ENCODE data around the gene UNC93A.
"Not testable (repeated sequence)": the region's sequence is repeated elsewhere in the genome, so short reads cannot be mapped to it uniquely, and the experiment has no call there.

The UNC93A gene

DNA sequence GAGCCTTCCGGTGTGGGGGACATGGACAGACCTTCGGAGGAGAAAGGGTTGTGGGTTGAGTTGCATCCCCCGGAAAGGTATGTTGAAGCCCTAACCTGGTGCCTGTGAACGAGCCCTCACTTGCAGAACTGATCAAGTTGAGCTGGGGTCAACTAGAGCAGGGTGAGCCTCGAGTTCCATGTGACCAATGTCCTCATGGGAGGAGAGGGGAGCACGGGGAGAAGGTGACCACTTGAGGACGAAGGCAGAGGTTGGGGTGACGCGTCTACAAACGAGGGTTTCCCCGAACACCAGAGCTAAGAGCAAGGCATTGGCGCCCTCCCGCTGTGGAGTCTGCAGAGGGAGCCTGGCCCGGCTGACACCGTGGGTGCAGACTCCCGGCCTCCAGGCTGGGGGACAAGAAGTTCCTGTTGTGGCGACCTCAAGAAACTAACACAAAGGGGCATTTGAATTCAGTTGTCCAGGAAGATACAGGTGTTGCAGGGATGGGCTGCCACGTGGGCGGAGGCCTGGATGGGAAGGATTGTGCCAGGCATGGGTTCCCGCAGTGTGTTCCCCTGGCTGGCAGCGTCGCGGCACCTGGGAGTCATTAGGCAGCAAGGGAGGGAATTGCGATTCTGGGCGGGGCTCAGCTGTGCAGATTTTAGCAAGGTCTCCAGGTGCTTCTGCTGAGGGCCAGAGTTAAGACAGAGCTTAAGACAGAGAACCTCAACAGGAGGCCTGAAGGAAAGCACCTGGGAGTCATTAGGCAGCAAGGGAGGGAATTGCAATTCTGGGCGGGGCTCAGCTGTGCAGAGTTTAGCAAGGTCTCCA lies 20.4 kb upstream of the UNC93A start:
- no peak for DNase-seq (ENCODE audit: low read depth)

DNA sequence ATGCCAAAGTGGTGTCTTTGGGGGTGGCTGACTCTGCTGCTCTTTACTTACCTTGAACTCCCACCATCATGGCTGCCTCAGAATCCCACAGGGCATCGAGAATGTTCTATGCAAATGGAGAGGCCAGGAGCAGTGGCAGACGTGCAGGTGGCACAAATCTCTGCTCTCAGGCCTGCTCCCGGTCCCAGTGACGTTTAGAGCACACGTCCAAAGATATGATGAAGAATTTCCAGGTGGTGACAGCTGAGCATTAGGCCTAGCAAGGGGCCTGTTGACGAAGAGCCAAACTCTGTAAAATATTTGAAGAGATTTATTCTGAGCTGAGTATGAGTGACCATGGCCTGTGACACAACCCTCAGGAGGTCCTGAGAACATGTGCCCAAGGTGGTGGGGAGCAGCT lies 19.0 kb upstream of the UNC93A start:
- no peak for DNase-seq (ENCODE audit: low read depth)

GRCh38 chr6:167272696-167273379 lies 18.3 kb upstream of the UNC93A start:
- no peak for DNase-seq (ENCODE audit: low read depth)

GRCh38 chr6:167274270-167274669 lies 16.8 kb upstream of the UNC93A start:
- DNase-seq (ENCODE audit: low read depth): no peak

GRCh38 chr6:167275001-167275400 lies 16.1 kb upstream of the UNC93A start:
- no peak for DNase-seq (ENCODE audit: low read depth)

DNA sequence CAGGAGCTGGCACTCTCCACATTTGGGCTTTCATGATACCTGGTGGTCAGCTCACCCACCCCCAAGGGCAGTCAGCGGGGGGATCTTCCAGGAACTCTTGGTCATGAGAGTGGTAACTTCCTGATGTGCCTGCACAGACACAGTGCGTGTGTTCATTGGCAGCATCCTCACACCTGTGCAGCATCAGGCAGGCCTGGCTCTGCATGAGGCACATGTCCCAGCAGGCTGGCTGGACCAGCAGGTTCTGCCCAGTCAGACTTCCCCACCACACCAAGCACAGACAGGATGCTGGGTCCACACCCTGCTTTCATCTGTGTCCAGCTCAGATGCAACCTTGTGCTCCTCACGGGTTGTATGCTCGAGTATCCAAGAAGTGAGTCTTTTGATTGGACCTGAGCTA lies 15.7 kb upstream of the UNC93A start:
- DNase-seq (ENCODE audit: low read depth): no peak

GRCh38 chr6:167276772-167277533 lies 14.2 kb upstream of the UNC93A start:
- DNase-seq (ENCODE audit: low read depth): no peak

DNA sequence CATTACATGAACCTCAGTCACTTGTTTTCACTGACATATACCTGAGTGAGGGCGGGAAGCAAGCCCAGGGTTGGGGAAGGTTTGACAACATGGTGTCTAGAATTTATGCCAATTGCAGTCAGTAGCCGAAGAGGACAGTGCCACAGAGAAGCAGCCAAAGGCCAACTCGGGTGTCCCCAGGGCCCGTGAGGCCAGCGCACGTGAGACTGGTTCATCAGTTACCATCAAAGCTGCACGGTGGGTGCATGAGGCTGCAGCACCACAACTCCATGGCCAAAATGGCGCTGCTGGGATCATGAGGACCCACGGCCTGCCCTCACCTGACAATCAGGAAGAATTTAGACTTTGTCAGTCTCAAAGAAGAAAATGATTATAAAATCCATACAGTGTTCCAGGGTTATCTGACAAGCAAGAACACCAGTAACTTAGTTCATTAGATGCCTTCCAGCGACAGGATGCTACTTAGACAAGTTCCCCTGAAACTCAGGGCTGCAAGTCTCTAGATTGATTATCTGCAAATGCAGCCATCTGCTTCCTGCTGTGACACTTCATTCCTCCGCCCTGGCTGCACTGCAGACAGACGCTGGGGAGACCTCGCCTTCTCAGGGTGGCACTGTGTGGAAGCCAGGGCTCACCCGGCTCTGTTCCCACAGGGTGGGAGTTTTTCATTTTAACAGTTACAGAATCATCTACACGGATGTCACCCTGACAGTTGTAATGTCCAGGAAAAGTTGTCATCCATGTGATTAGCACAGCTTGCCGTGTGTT lies 12.8 kb upstream of the UNC93A start:
- DNase-seq (ENCODE audit: low read depth): not testable (repeated sequence)

- DNase-seq (ENCODE audit: low read depth): no peak
These were observed 11.2 kb upstream of the UNC93A start for GRCh38 chr6:167279766-167280446.

DNA sequence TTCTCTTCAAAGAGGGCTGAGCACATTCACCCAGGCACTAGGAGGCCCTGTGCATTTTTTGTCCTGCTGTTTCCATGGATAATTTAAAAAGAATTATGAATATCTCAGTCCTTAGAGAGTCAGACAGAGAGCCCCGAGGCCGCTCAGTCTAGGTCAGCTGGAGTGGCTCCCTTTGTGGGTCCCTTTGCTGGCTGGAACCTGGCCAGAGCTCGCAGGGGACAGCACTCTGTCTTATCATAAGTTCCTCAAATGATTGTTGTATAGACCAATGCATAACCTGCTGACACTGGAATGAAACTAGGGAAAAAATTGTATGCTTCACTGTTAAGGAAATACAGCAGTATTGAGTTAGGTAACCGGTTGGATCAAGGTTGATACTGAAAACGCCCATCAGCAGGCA lies 10.6 kb upstream of the UNC93A start:
- not testable (repeated sequence) for DNase-seq (ENCODE audit: low read depth)

DNA sequence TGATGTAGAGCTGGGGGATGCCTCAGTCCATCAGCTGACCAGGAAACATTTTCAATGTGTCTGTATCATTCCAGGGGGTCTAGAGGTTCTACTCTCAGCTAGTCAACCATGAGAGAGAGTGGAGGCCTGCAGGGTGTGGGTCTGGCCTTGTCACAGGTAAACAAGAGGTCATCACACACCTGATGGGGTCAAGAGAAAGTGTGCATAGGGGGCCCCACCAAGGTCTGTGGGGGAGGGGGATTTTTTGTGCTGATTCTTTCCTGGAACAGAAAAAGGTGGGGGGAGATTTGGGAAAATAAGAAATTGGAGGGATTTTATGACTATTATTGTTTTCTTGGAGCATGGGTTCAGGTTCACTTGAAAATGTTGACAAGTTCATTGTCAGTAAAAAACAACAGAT lies 8.9 kb upstream of the UNC93A start:
- no peak for DNase-seq (ENCODE audit: low read depth)

GRCh38 chr6:167284565-167284964 lies 6.5 kb upstream of the UNC93A start:
- not testable (repeated sequence) for DNase-seq (ENCODE audit: low read depth)

GRCh38 chr6:167285077-167285770 lies 5.9 kb upstream of the UNC93A start:
- no peak for DNase-seq (ENCODE audit: low read depth)

DNA sequence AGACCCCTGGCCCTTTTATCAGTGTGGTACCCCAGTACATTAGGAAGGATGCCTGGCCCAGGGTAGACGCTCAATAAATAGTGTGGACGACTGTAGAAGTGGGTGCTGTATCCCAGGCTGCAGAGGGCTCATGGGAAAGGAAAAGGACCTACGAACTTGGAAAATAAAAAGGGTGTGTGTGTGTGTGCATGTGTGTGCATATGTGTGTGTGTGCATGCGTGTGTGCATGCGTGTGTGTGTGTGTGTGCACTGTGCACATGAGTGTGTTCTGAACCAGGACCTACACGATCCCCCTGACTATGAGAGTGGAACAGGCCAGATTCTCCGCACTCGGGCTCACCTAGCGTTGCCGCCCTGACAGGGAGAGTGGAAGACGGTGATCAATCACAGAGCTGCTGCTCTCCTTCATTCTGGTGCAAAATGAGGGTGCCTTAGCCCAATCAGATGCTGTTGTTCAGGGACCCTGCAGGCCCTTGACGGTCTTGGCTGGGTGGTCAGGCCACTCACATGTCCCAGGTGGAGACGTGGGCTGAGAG lies 3.5 kb upstream of the UNC93A start:
- DNase-seq (ENCODE audit: low read depth): no peak

- not testable (repeated sequence) for DNase-seq (ENCODE audit: low read depth)
These were observed 2.4 kb upstream of the UNC93A start for GRCh38 chr6:167288591-167289225.

DNA sequence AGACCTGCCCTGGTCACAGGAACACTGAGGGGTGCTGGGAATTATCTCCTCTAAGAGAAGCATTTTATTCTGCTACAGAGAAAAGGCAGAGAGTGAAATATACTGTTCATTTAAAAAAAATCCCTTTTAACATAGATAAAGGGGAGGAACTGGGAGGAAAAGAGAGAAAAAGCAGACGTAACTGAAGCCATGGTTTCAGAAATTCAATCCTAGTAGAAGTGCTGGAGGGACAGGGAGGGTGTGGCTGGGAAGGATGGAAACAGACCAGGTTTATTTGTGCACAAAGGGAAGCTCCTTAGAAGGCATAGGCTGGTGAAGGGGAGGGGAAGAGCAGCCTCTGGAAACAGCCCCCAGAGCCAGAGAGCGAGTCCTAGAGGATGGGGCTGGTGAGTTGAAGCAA lies 1.8 kb upstream of the UNC93A start:
- DNase-seq (ENCODE audit: low read depth): not testable (repeated sequence)

- no peak for DNase-seq (ENCODE audit: low read depth)
These were observed 647 bp downstream of the UNC93A start for GRCh38 chr6:167291623-167292300.

DNA sequence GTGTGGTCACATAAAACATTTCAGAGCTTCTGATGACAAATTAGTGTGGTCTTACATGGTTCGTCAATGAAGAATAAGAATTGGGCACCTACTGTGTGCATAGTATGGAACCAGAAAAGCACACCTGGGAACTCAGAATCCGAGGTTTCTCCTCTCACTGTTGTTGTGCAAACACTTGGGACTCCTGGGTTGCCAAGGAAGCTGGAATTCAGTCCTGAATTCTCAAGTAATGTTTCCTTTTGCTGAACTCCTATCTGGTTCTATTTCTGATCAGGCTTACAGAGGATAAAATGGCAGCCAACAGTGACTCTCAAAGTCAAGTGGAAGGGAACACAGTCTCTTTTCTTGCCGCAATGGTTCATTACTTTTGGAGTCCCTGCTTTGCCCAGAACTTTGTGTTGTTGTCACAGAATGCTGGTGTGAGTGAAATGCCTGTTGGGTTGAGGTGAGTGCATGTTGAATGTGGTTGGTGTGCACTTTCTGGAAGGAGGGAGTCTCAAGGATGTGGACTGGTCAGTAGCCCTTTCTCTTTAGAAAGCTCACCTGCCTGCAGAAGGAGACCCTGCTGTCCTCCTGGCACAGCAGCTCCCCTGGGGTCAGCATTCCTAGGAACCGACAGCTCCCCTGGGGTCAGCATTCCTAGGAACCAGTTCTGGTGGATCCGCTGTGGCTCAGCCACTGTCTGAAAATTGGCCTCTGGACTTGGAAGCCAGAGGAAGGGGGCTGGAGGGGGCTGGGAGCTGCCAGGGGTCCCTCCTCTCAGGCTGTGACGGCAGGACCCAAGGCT lies 1.4 kb downstream of the UNC93A start:
- DNase-seq (ENCODE audit: low read depth): no peak

Data from T-helper 22 cell (primary cell).